Endodermal cell (in vitro differentiated cells): ENCODE measurements around the gene CYP17A1. TPM values are rescaled to one million over a fixed set of nuclear protein-coding genes. Genes with fewer than 3 reads are reported as not detected.

Source experiments
- DNase-seq: peaks from one replicate; pipeline ENCODE4 v3.0.0-alpha.2; 2017
- H3K27ac ChIP-seq: 2 replicates; pipeline ENCODE4 v1.5.1; 2013; ENCODE audit warnings: mild to moderate bottlenecking, low read depth, low read length, moderate library complexity
- H3K27me3 ChIP-seq: 2 replicates; pipeline ENCODE4 v1.6.1; 2013; ENCODE audit warnings: mild to moderate bottlenecking, low read length, moderate library complexity; ENCODE audit not compliant: insufficient read depth, control insufficient read depth, poor library complexity, severe bottlenecking
- H3K36me3 ChIP-seq: 2 replicates; pipeline ENCODE4 v1.7.0; 2013; ENCODE audit warnings: mild to moderate bottlenecking, low read length, moderate library complexity; ENCODE audit not compliant: control insufficient read depth, insufficient read depth
- H3K4me1 ChIP-seq: one replicate; pipeline ENCODE4 v1.7.0; 2013; ENCODE audit warnings: low read length; ENCODE audit not compliant: control insufficient read depth, insufficient read depth
- H3K4me3 ChIP-seq: 2 replicates; pipeline ENCODE4 v1.5.1; 2013; ENCODE audit warnings: mild to moderate bottlenecking, low read length, moderate library complexity
- H3K9ac ChIP-seq: 2 replicates; pipeline ENCODE4 v1.6.1; 2013; ENCODE audit warnings: mild to moderate bottlenecking, low read length, moderate library complexity; ENCODE audit not compliant: poor library complexity, severe bottlenecking; ENCODE audit errors: extremely low read depth
- H3K9me3 ChIP-seq: 2 replicates; pipeline ENCODE4 v1.6.1; 2013; ENCODE audit warnings: mild to moderate bottlenecking, low read length, moderate library complexity; ENCODE audit not compliant: control insufficient read depth
- H3K27ac Mint-ChIP-seq: 2 replicates; pipeline ENCODE4 v1.8.0; 2020; ENCODE audit warnings: mixed read lengths
- H3K27me3 Mint-ChIP-seq: 2 replicates; pipeline ENCODE4 v1.8.0; 2021; ENCODE audit warnings: mild to moderate bottlenecking, mixed read lengths; ENCODE audit not compliant: insufficient read depth
- H3K36me3 Mint-ChIP-seq: 2 replicates; pipeline ENCODE4 v1.8.0; 2020; ENCODE audit warnings: low read depth, mixed read lengths
- H3K4me1 Mint-ChIP-seq: 2 replicates; pipeline ENCODE4 v1.8.0; 2020; ENCODE audit warnings: mixed read lengths
- H3K4me3 Mint-ChIP-seq: 2 replicates; pipeline ENCODE4 v1.8.0; 2020; ENCODE audit warnings: mild to moderate bottlenecking, moderate library complexity, mixed read lengths
- H3K9me3 Mint-ChIP-seq: 2 replicates; pipeline ENCODE4 v1.8.0; 2020; ENCODE audit warnings: mild to moderate bottlenecking, mixed read lengths
- CTCF ChIP-seq: fragments of 200-600 bp; sonication (generic); conservative IDR thresholded peaks from 2 replicates; pipeline ENCODE4 v1.5.0; 2021; ENCODE audit warnings: antibody characterized with exemption, mild to moderate bottlenecking
- WGBS, 2 experiments: methylation state at CpG; one replicate each; pipeline versions ENCODE4 v1.1.5 to v1.1.7; 2013; ENCODE audit warnings: missing lambda C conversion rate in 2 of 2, mixed read lengths in 1 of 2; ENCODE audit not compliant: insufficient coverage in 1 of 2, insufficient read length in 1 of 2; 5-methylcytosine and 5-hydroxymethylcytosine counted together
- total RNA-seq, 2 donors: library from RNA; stranded (reverse); fragmentation: NEBNext Ultra II Directional in 1 of 2; extraction: Animal tissue kit (Norgen Biotek cat#: 25700) in 1 of 2; gene quantifications; 2 replicates in 1 of 2; 3 replicates in 1 of 2; pipeline ENCODE4 v1.2.1, GENCODE V29; 2021

CYP17A1 gene
- total RNA-seq, 2 donors from 2014 or later, result not detected

DNA sequence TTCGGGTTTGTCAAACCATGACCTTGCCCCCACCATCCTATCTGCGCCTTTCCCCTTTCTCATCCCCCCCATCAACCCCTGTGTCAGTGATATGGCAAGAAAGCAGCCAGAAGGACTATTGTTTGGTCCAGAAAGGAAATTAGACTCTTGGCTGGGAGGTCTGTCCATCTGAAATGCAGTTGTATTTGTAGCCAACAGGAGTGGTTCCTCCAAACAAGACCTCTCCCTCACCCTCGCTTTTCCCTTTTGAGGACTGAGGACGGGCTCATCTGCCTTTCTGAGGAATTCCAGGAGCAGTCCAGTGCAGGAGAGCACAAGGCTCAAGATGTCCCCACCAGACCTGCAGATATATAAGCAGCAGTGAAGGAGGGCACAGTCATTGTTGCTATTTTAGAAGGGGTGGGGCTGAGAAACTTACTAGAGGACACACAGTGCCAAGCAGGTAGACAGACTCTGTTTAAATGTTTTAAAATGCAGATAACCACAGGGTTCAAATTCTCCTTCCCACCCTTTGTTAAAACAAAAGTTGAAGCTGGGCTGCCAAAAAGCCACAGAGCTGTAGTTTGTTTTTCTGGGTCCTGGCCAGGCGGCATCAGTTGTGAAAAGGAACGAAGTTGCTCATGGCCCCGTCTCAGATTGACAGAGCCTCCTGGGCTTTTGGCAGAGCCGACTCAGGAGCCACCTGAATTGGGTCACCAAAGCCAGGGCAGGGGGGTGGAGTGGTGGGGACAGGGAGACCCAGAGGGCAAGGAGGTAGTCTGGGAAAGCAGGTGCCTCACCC is 37.3 kb downstream of the CYP17A1 start:
- peaks cover 11% of the 10 kb centered on the region for H3K9me3 ChIP-seq
- H3K36me3 ChIP-seq, result peaks cover 14% of the 10 kb centered on the region
- Mint-ChIP-seq H3K9me3 (peaks cover 4% of the 10 kb centered on the region), H3K36me3 (peaks cover 30% of the 10 kb centered on the region), H3K27me3 (no peaks in the 10 kb centered on the region), H3K27ac (peak overlapping the region; percentile 84), H3K4me3 (no peak overlapping the region), H3K4me1 (peaks cover 49% of the 10 kb centered on the region)
- H3K27me3 ChIP-seq, result no peaks in the 10 kb centered on the region
- 88 to 91% methylated on average over 4 to 8 of the region's 8 CpGs for WGBS, 2 experiments
- no peak for DNase-seq
- no peaks in the 10 kb centered on the region for H3K4me1 ChIP-seq
- peak overlapping the region; percentile 1 for H3K27ac ChIP-seq
- H3K9ac ChIP-seq, result no peak overlapping the region
- no peak for TF ChIP-seq CTCF
- H3K4me3 ChIP-seq, result no peak overlapping the region

DNA sequence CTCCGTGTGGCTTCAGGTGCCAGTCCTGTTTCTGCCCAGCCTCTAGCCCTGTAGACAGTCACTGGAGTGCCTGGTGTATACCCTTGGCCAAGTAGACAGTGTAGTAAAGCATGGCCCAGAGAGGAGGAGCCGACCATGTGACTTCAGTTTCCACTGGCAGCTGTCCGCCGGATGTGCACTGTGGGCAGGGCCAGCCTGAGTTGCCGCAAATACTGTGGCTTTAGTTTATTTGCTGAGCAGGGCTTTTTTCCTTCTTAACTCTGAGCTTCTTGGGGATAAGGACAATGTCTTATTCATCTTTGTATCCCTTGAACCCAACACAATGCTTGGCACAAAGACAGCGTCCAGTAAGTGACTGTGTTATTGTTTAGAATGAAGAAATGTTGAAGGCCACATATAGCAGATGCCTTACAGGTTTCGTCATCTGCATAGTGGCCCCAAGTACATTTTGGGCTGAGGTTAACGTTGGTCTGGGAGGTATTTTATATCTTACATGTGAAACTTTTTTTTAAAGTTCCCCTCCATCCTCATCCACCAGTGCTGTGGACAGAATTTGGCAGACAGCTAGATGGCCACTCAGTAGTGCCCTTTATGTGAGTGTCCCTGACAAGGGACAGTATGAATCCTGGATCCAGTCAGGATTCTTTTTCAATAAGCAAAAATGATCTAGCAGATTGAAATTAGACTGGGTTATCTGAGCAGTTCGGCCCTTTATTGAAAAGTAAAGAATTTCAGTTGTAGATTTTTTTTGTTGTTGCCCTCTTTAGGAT is 40.6 kb downstream of the CYP17A1 start:
- peak overlapping the region; percentile 3 for H3K27ac ChIP-seq
- Mint-ChIP-seq H3K4me1 (peaks cover 33% of the 10 kb centered on the region), H3K4me3 (no peak overlapping the region), H3K27ac (no peak overlapping the region), H3K27me3 (no peaks in the 10 kb centered on the region), H3K9me3 (no peaks in the 10 kb centered on the region), H3K36me3 (peaks cover 18% of the 10 kb centered on the region)
- peaks cover 9% of the 10 kb centered on the region for H3K36me3 ChIP-seq
- no peaks in the 10 kb centered on the region for H3K9me3 ChIP-seq
- no peak for TF ChIP-seq CTCF
- H3K4me1 ChIP-seq, result no peaks in the 10 kb centered on the region
- no peak overlapping the region for H3K9ac ChIP-seq
- no peaks in the 10 kb centered on the region for H3K27me3 ChIP-seq
- no peak overlapping the region for H3K4me3 ChIP-seq
- no peak for DNase-seq
- WGBS, 2 experiments, result 90 to 98% methylated on average over 4 to 9 of the region's 9 CpGs

GRCh38 chr10:102795453-102796406 is 41.5 kb downstream of the CYP17A1 start:
- 75 to 84% methylated on average over 12 to 14 of the region's 15 CpGs for WGBS, 2 experiments
- Mint-ChIP-seq H3K4me3 (no peak overlapping the region), H3K27ac (no peak overlapping the region), H3K9me3 (no peaks in the 10 kb centered on the region), H3K27me3 (no peaks in the 10 kb centered on the region), H3K4me1 (peaks cover 24% of the 10 kb centered on the region), H3K36me3 (peaks cover 18% of the 10 kb centered on the region)
- no peak overlapping the region for H3K27ac ChIP-seq
- H3K4me1 ChIP-seq, result no peaks in the 10 kb centered on the region
- TF ChIP-seq CTCF, result no peak
- H3K36me3 ChIP-seq, result peaks cover 9% of the 10 kb centered on the region
- H3K9ac ChIP-seq, result no peak overlapping the region
- DNase-seq, result no peak
- H3K4me3 ChIP-seq, result no peak overlapping the region
- H3K9me3 ChIP-seq, result no peaks in the 10 kb centered on the region
- H3K27me3 ChIP-seq, result no peaks in the 10 kb centered on the region
